ENCODE data around the gene RAB5IF. TPM values are rescaled to one million over a fixed set of nuclear protein-coding genes. Genes with fewer than 3 reads are reported as not detected.

RAB5IF gene
- total RNA-seq, 1 donor from 2014 or later, result 65.2 TPM

GRCh38 chr20:36573798-36574365 lies 31.7 kb upstream of the RAB5IF start:
- Mint-ChIP-seq H3K27ac (ENCODE audit: unreplicated experiment) (no peak overlapping the region), H3K4me1 (ENCODE audit: unreplicated experiment) (peaks cover 43% of the 10 kb centered on the region), H3K9me3 (ENCODE audit: unreplicated experiment) (no peaks in the 10 kb centered on the region), H3K27me3 (ENCODE audit: unreplicated experiment) (no peaks in the 10 kb centered on the region), H3K36me3 (ENCODE audit: unreplicated experiment) (no peaks in the 10 kb centered on the region), H3K4me3 (ENCODE audit: unreplicated experiment) (peak overlapping the region; percentile 89)
- TF ChIP-seq, protein P1, sequence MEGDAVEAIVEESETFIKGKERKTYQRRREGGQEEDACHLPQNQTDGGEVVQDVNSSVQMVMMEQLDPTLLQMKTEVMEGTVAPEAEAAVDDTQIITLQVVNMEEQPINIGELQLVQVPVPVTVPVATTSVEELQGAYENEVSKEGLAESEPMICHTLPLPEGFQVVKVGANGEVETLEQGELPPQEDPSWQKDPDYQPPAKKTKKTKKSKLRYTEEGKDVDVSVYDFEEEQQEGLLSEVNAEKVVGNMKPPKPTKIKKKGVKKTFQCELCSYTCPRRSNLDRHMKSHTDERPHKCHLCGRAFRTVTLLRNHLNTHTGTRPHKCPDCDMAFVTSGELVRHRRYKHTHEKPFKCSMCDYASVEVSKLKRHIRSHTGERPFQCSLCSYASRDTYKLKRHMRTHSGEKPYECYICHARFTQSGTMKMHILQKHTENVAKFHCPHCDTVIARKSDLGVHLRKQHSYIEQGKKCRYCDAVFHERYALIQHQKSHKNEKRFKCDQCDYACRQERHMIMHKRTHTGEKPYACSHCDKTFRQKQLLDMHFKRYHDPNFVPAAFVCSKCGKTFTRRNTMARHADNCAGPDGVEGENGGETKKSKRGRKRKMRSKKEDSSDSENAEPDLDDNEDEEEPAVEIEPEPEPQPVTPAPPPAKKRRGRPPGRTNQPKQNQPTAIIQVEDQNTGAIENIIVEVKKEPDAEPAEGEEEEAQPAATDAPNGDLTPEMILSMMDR (IDR thresholded peaks at IDR 0.05), result no peak
- DNase-seq (ENCODE audit: extremely low spot score, unreplicated experiment), result no peak

- peak overlapping the region; percentile 89 for H3K27ac Mint-ChIP-seq (ENCODE audit: unreplicated experiment)
- no peak for DNase-seq (ENCODE audit: extremely low spot score, unreplicated experiment)
- no peaks in the 10 kb centered on the region for H3K9me3 Mint-ChIP-seq (ENCODE audit: unreplicated experiment)
- TF ChIP-seq, protein P1 (IDR thresholded peaks at IDR 0.05), result no peak
- no peaks in the 10 kb centered on the region for H3K27me3 Mint-ChIP-seq (ENCODE audit: unreplicated experiment)
- peak overlapping the region; percentile 89 for H3K4me3 Mint-ChIP-seq (ENCODE audit: unreplicated experiment)
- H3K36me3 Mint-ChIP-seq (ENCODE audit: unreplicated experiment), result no peaks in the 10 kb centered on the region
- H3K4me1 Mint-ChIP-seq (ENCODE audit: unreplicated experiment), result peaks cover 40% of the 10 kb centered on the region
Measured at GRCh38 chr20:36574366-36575135, 31.0 kb upstream of the RAB5IF start.

- H3K9me3 Mint-ChIP-seq (ENCODE audit: unreplicated experiment), result no peaks in the 10 kb centered on the region
- no peaks in the 10 kb centered on the region for H3K27me3 Mint-ChIP-seq (ENCODE audit: unreplicated experiment)
- H3K27ac Mint-ChIP-seq (ENCODE audit: unreplicated experiment), result peak overlapping the region; percentile 89
- TF ChIP-seq, protein P1 (IDR thresholded peaks at IDR 0.05), result no peak
- peaks cover 9% of the 10 kb centered on the region for H3K36me3 Mint-ChIP-seq (ENCODE audit: unreplicated experiment)
- H3K4me1 Mint-ChIP-seq (ENCODE audit: unreplicated experiment), result peaks cover 36% of the 10 kb centered on the region
- H3K4me3 Mint-ChIP-seq (ENCODE audit: unreplicated experiment), result peak overlapping the region; percentile 89
- DNase-seq (ENCODE audit: extremely low spot score, unreplicated experiment), result no peak
Measured at GRCh38 chr20:36576081-36576445, 29.5 kb upstream of the RAB5IF start.

- TF ChIP-seq, protein P1 (IDR thresholded peaks at IDR 0.05), result no peak
- H3K4me3 Mint-ChIP-seq (ENCODE audit: unreplicated experiment), result no peak overlapping the region
- no peak overlapping the region for H3K27ac Mint-ChIP-seq (ENCODE audit: unreplicated experiment)
- no peak for DNase-seq (ENCODE audit: extremely low spot score, unreplicated experiment)
- H3K27me3 Mint-ChIP-seq (ENCODE audit: unreplicated experiment), result no peaks in the 10 kb centered on the region
- H3K9me3 Mint-ChIP-seq (ENCODE audit: unreplicated experiment), result no peaks in the 10 kb centered on the region
- H3K4me1 Mint-ChIP-seq (ENCODE audit: unreplicated experiment), result peaks cover 25% of the 10 kb centered on the region
- peaks cover 16% of the 10 kb centered on the region for H3K36me3 Mint-ChIP-seq (ENCODE audit: unreplicated experiment)
Measured at GRCh38 chr20:36578356-36579041, 27.1 kb upstream of the RAB5IF start.

GRCh38 chr20:36579996-36580545 lies 25.5 kb upstream of the RAB5IF start:
- TF ChIP-seq, protein P1 (IDR thresholded peaks at IDR 0.05), result no peak
- Mint-ChIP-seq H3K4me3 (ENCODE audit: unreplicated experiment) (no peak overlapping the region), H3K27me3 (ENCODE audit: unreplicated experiment) (no peaks in the 10 kb centered on the region), H3K9me3 (ENCODE audit: unreplicated experiment) (no peaks in the 10 kb centered on the region), H3K27ac (ENCODE audit: unreplicated experiment) (no peak overlapping the region), H3K36me3 (ENCODE audit: unreplicated experiment) (peaks cover 19% of the 10 kb centered on the region), H3K4me1 (ENCODE audit: unreplicated experiment) (peaks cover 27% of the 10 kb centered on the region)
- no peak for DNase-seq (ENCODE audit: extremely low spot score, unreplicated experiment)

All from osteocyte (in vitro differentiated cells).